Right atrium auricular region (tissue), 2 donors: ENCODE data around the gene AGTPBP1. TPM values are rescaled to one million over a fixed set of nuclear protein-coding genes. Genes with fewer than 3 reads are reported as not detected.

Experiments
- DNase-seq: peaks from one replicate; pipeline ENCODE4 v3.0.0-alpha.2; 2019; ENCODE audit warnings: low spot score
- H3K27ac ChIP-seq, 2 donors: fragments of 200-600 bp; sonication (generic); 1 replicate in 1 of 2; 2 replicates in 1 of 2; pipeline ENCODE4 v1.5.1; 2016 to 2019
- H3K27me3 ChIP-seq, 2 donors: fragments of 200-600 bp; sonication (generic); one replicate each; pipeline versions ENCODE4 v1.5.1 to v1.6.0; 2017 to 2019
- H3K36me3 ChIP-seq: fragments of 200-600 bp; sonication (generic); one replicate; pipeline ENCODE4 v1.5.1; 2016
- H3K4me1 ChIP-seq, 2 donors: fragments of 200-600 bp; sonication (generic); one replicate each; pipeline versions ENCODE4 v1.5.1 to v1.6.0; 2017 to 2019
- H3K4me3 ChIP-seq, 2 donors: fragments of 200-600 bp; sonication (generic); 1 replicate in 1 of 2; 2 replicates in 1 of 2; pipeline ENCODE4 v1.5.1; 2017 to 2019; ENCODE audit warnings: mild to moderate bottlenecking in 1 of 2, moderate library complexity in 1 of 2
- H3K9me3 ChIP-seq, 2 donors: fragments of 200-600 bp; sonication (generic); one replicate each; pipeline ENCODE4 v1.5.1; 2019
- CTCF ChIP-seq, 2 donors: fragments of 200-600 bp; sonication (generic); IDR thresholded peaks; one replicate each; pipeline ENCODE4 v1.5.1; 2019; ENCODE audit warnings: antibody characterized with exemption in 2 of 2
- total RNA-seq, 2 donors: library from RNA; depleted of rRNA; stranded (reverse); fragments of >200 nt; gene quantifications; one replicate each; pipeline ENCODE4 v1.1.0, GENCODE V29; 2016

Gene AGTPBP1
- total RNA-seq, 2 donors from 2014 or later, result 34.1 to 53.2 TPM

GRCh38 chr9:85662573-85662972 is 79.2 kb downstream of the AGTPBP1 start:
- no peak for TF ChIP-seq CTCF (IDR thresholded peaks at IDR 0.05)
- H3K27ac ChIP-seq, result no peak overlapping the region
- H3K27me3 ChIP-seq, result no peaks in the 10 kb centered on the region
- no peak for DNase-seq
- H3K9me3 ChIP-seq, result no peaks in the 10 kb centered on the region
- no peaks in the 10 kb centered on the region for H3K4me1 ChIP-seq
- H3K4me3 ChIP-seq, result no peak overlapping the region
- no peaks in the 10 kb centered on the region for H3K36me3 ChIP-seq

GRCh38 chr9:85658716-85659115 is 83.0 kb downstream of the AGTPBP1 start:
- Histone ChIP-seq H3K4me1 (no peaks in the 10 kb centered on the region), H3K4me3 (no peak overlapping the region), H3K27me3 (no peaks in the 10 kb centered on the region), H3K9me3 (no peaks in the 10 kb centered on the region), H3K27ac (no peak overlapping the region), H3K36me3 (peaks cover 12% of the 10 kb centered on the region)
- DNase-seq, result no peak
- TF ChIP-seq CTCF (IDR thresholded peaks at IDR 0.05), result no peak

- DNase-seq, result no peak
- TF ChIP-seq CTCF (IDR thresholded peaks at IDR 0.05), result no peak
- Histone ChIP-seq H3K36me3 (peaks cover 16% of the 10 kb centered on the region), H3K4me1 (no peaks in the 10 kb centered on the region), H3K9me3 (no peaks in the 10 kb centered on the region), H3K27me3 (no peaks in the 10 kb centered on the region), H3K4me3 (no peak overlapping the region), H3K27ac (no peak overlapping the region)
Observed at GRCh38 chr9:85653153-85653552, 88.6 kb downstream of the AGTPBP1 start.

DNA sequence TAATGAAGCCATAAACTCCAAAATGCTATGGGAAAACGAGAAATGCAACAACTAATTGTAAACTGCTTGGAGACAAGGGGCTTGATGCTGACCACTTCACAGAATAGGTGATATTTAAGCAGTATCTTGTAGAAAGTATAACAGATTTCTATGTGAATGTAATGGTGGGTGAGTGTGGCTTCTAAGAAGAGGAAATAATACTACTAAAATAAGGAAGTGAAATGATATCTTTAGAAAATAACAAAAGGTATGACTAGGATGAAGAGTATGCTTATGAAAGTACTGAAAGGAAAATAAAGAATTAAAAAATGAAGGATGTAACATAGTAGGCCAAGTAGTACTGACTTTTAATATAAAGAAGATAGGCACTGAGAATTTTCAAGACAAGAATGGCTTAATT is 94.2 kb downstream of the AGTPBP1 start:
- no peak overlapping the region for H3K27ac ChIP-seq
- no peaks in the 10 kb centered on the region for H3K27me3 ChIP-seq
- TF ChIP-seq CTCF (IDR thresholded peaks at IDR 0.05), result no peak
- no peak for DNase-seq
- no peak overlapping the region for H3K4me3 ChIP-seq
- H3K9me3 ChIP-seq, result no peaks in the 10 kb centered on the region
- H3K4me1 ChIP-seq, result no peaks in the 10 kb centered on the region
- H3K36me3 ChIP-seq, result peaks cover 4% of the 10 kb centered on the region

DNA sequence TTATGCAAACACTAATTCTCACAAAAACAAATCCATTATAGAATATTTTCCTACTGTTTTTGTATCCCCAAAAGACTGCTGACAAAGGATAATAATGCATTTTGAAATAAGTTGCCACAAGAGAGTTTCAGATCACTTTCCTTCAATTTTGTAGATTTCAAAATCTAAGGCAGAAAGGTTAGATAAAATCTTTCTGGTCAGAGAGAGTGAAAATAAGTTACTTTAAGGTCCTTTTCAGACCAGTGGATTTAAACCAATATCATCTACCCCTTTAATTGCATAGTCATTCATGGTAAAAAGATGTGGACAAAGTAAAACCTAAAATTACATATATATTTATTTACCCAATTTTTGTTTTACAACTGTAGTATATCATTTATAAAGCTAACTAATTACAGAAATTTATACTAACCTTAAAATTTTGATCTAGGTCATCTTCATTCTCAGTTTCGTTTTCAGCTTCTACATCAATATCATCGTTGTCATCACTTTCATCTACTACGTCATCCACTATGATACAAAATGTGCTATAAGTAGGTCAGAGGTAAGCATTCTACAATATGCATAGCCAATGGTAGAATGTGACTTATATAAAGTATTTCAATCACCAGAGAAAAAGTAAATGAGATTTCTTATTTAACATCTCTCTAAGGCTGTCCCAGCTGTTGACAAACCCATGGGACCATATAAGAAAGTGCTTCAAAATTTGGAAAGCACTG is 95.7 kb downstream of the AGTPBP1 start:
- Histone ChIP-seq H3K4me3 (no peak overlapping the region), H3K36me3 (peaks cover 9% of the 10 kb centered on the region), H3K4me1 (no peaks in the 10 kb centered on the region), H3K9me3 (no peaks in the 10 kb centered on the region), H3K27me3 (no peaks in the 10 kb centered on the region), H3K27ac (no peak overlapping the region)
- no peak for DNase-seq
- no peak for TF ChIP-seq CTCF (IDR thresholded peaks at IDR 0.05)

DNA sequence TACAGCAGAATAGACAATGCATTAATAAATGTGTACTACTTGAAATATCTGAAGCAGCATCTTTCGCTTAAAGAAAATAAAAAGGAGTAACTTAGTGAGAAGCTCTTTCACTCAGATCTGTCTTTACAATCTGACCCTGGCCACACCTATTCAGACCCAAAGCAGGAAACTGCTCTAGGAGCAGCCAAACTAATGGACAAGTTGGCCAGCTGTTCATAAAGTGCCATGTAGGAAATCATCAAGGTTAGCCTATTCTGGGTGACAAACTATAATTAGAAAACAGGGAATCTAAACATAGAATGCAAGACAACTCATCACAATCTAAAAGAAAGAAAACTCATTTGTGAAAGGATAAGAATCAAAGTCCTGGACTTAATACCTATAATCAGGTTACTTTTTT is 101.3 kb downstream of the AGTPBP1 start:
- peak overlapping the region in 1 of 2 donors; percentile 49 for H3K27ac ChIP-seq
- no peak for TF ChIP-seq CTCF (IDR thresholded peaks at IDR 0.05)

More for the DNA sequence above, 101.3 kb downstream of the AGTPBP1 start:
- no peaks in the 10 kb centered on the region for H3K27me3 ChIP-seq
- no peaks in the 10 kb centered on the region for H3K4me1 ChIP-seq
- H3K4me3 ChIP-seq, result no peak overlapping the region
- no peak for DNase-seq
- peaks cover 9% of the 10 kb centered on the region for H3K36me3 ChIP-seq
- H3K9me3 ChIP-seq, result no peaks in the 10 kb centered on the region
